HG03342 (cell line): ENCODE results near the gene FEM1C.

Experiments used
- ATAC-seq: cut with Tn5 transposase; IDR thresholded peaks from one replicate; pipeline ENCODE4 v1.9.1; 2021; ENCODE audit warnings: mild to moderate bottlenecking, moderate library complexity; ENCODE audit not compliant: unreplicated experiment

FEM1C gene

GRCh38 chr5:115557667-115558387 is 13.3 kb upstream of the FEM1C start:
- no peak for ATAC-seq

GRCh38 chr5:115556276-115556675 is 11.7 kb upstream of the FEM1C start:
- no peak for ATAC-seq

- ATAC-seq, result no peak
Measured at GRCh38 chr5:115555084-115555633, 10.6 kb upstream of the FEM1C start.

- ATAC-seq, result no peak
Measured at GRCh38 chr5:115553082-115553481, 8.5 kb upstream of the FEM1C start.

- ATAC-seq, result no peak
Measured at GRCh38 chr5:115551415-115551814, 6.8 kb upstream of the FEM1C start.

GRCh38 chr5:115549154-115549553 is 4.6 kb upstream of the FEM1C start:
- no peak for ATAC-seq

- no peak for ATAC-seq
Measured at GRCh38 chr5:115548683-115549082, 4.1 kb upstream of the FEM1C start.

- no peak for ATAC-seq
Measured at GRCh38 chr5:115545351-115545882, 842 bp upstream of the FEM1C start.

- peak; percentile 5 for ATAC-seq
Measured at GRCh38 chr5:115544043-115544435, 536 bp downstream of the FEM1C start.

GRCh38 chr5:115543365-115544042 is 1.1 kb downstream of the FEM1C start:
- peak; percentile 35 for ATAC-seq

GRCh38 chr5:115542651-115543364 is 1.8 kb downstream of the FEM1C start:
- ATAC-seq, result no peak

GRCh38 chr5:115542086-115542485 is 2.5 kb downstream of the FEM1C start:
- ATAC-seq, result no peak

GRCh38 chr5:115541611-115542010 is 3.0 kb downstream of the FEM1C start:
- no peak for ATAC-seq

GRCh38 chr5:115535479-115536035 is 9.0 kb downstream of the FEM1C start:
- ATAC-seq, result no peak

GRCh38 chr5:115532517-115532916 is 12.1 kb downstream of the FEM1C start:
- ATAC-seq, result no peak

- ATAC-seq, result no peak
Measured at GRCh38 chr5:115531787-115532367, 12.7 kb downstream of the FEM1C start.

- no peak for ATAC-seq
Measured at GRCh38 chr5:115531380-115531779, 13.2 kb downstream of the FEM1C start.

- no peak for ATAC-seq
Measured at GRCh38 chr5:115530426-115530825, 14.1 kb downstream of the FEM1C start.

GRCh38 chr5:115526604-115527003 is 18.0 kb downstream of the FEM1C start:
- ATAC-seq, result no peak

- ATAC-seq, result no peak
Measured at GRCh38 chr5:115524199-115524847, 20.3 kb downstream of the FEM1C start.
